ENCODE data around the gene ZNF333.

GRCh38 chr19:14772467-14772866 is 82.6 kb downstream of the ZNF333 start:
- TF ChIP-seq CTCF (IDR thresholded peaks at IDR 0.05; ENCODE audit: low read depth, low read length, poor library complexity, severe bottlenecking) (no peak), EZH2phosphoT487 (IDR thresholded peaks at IDR 0.05; ENCODE audit: borderline replicate concordance, low read length) (no peak)
